H1 (cell line): Measurements from ENCODE around the gene SPIRE1. TPM values are rescaled to one million over a fixed set of nuclear protein-coding genes. Genes with fewer than 3 reads are reported as not detected.

ENCODE experiments used
- CTCF ChIA-PET: fragments of 300-600 bp; sonication (Branson Sonifier 250); formaldehyde crosslinking; loops from one replicate; lab custom pipeline; 2021; ENCODE audit not compliant: partially characterized antibody; lab: Charles Lee
- POLR2A ChIA-PET: fragments of 300-600 bp; sonication (Branson Sonifier 250); formaldehyde crosslinking; loops from one replicate; lab custom pipeline; 2021; ENCODE audit warnings: inconsistent platforms; ENCODE audit not compliant: partially characterized antibody; lab: Charles Lee
- DNase-seq, 2 experiments: peaks; one replicate each; pipeline versions ENCODE4 v3.0.0 to v3.0.0-alpha.2; 2010 to 2022; ENCODE audit warnings: low spot score in 2 of 2, low read depth in 1 of 2, mixed read lengths in 1 of 2
- FAIRE-seq: peaks from 2 replicates; lab custom pipeline; 2011; peaks lifted over from hg19 to GRCh38; lab: Jason Lieb, UNC
- H2AFZ ChIP-seq: 2 replicates; pipeline ENCODE4 v1.8.1; 2012; ENCODE audit warnings: low read length, inconsistent platforms
- H2AK5ac ChIP-seq: 2 replicates; pipeline ENCODE4 v1.6.1; 2013; ENCODE audit warnings: low read depth, low read length
- H2BK120ac ChIP-seq: replicated peaks from 2 replicates; pipeline ENCODE3; 2013; ENCODE audit warnings: low read depth, low read length, inconsistent platforms
- H2BK12ac ChIP-seq: 2 replicates; pipeline ENCODE4 v1.6.1; 2013; ENCODE audit warnings: low read depth, low read length
- H2BK15ac ChIP-seq: 2 replicates; pipeline ENCODE4 v1.6.1; 2013; ENCODE audit warnings: low read length
- H2BK20ac ChIP-seq: 2 replicates; pipeline ENCODE4 v1.6.1; 2013; ENCODE audit warnings: low read length
- H2BK5ac ChIP-seq: 2 replicates; pipeline ENCODE4 v1.6.1; 2013; ENCODE audit warnings: low read depth, low read length
- H3K14ac ChIP-seq: 2 replicates; pipeline ENCODE4 v1.6.1; 2013; ENCODE audit warnings: inconsistent platforms; ENCODE audit not compliant: insufficient read length
- H3K18ac ChIP-seq: 2 replicates; pipeline ENCODE4 v1.6.1; 2013; ENCODE audit warnings: low read length; ENCODE audit errors: extremely low read depth
- H3K23ac ChIP-seq: 2 replicates; pipeline ENCODE4 v1.6.1; 2013; ENCODE audit warnings: inconsistent platforms; ENCODE audit not compliant: insufficient read length
- H3K23me2 ChIP-seq: 2 replicates; pipeline ENCODE4 v1.6.1; 2013; ENCODE audit warnings: low read depth, low read length
- H3K27ac ChIP-seq: 2 replicates; pipeline ENCODE4 v1.6.1; 2011; ENCODE audit warnings: low read depth, low read length, inconsistent platforms
- H3K27me3 ChIP-seq, 4 experiments: replicated peaks in 1 of 4; 1 replicate in 1 of 4; 2 replicates in 3 of 4; pipeline versions ENCODE4 v1.6.1 to v1.8.1; 2011 to 2013; ENCODE audit warnings: low read length in 3 of 4, mild to moderate bottlenecking in 3 of 4, inconsistent platforms in 2 of 4, mixed read lengths in 2 of 4, moderate library complexity in 1 of 4; ENCODE audit not compliant: control insufficient read depth in 3 of 4, insufficient read depth in 3 of 4; ENCODE audit errors: extremely low read depth in 1 of 4
- H3K36me3 ChIP-seq, 4 experiments: 2 replicates each; pipeline versions ENCODE4 v1.6.1 to v1.8.1; 2011 to 2013; ENCODE audit warnings: mild to moderate bottlenecking in 4 of 4, low read length in 3 of 4, moderate library complexity in 2 of 4, control low read depth in 1 of 4, inconsistent platforms in 1 of 4; ENCODE audit not compliant: insufficient read depth in 4 of 4, control insufficient read depth in 2 of 4
- H3K4ac ChIP-seq: replicated peaks from 2 replicates; pipeline ENCODE3; 2013; ENCODE audit warnings: low read length, low read depth, mixed read lengths, inconsistent platforms; ENCODE audit not compliant: insufficient read length
- H3K4me1 ChIP-seq, 4 experiments: replicated peaks in 1 of 4; 1 replicate in 1 of 4; 2 replicates in 3 of 4; pipeline versions ENCODE4 v1.6.1 to v1.8.1; 2011 to 2013; ENCODE audit warnings: low read length in 3 of 4, inconsistent platforms in 2 of 4, mixed read lengths in 1 of 4; ENCODE audit not compliant: insufficient read depth in 4 of 4, control insufficient read depth in 3 of 4
- H3K4me2 ChIP-seq, 2 experiments: 2 replicates each; pipeline versions ENCODE4 v1.6.1 to v1.8.1; 2011 to 2013; ENCODE audit warnings: low read depth in 2 of 2, low read length in 2 of 2, control low read depth in 1 of 2, inconsistent platforms in 1 of 2, mild to moderate bottlenecking in 1 of 2; ENCODE audit not compliant: insufficient read depth in 1 of 2
- H3K4me3 ChIP-seq, 4 experiments: fragments of 200-600, 300-600 bp in 1 of 4; sonication (generic), shearing (Covaris generic), sonication (Bioruptor Twin) in 1 of 4; 2 replicates each; pipeline versions ENCODE4 v1.5.1 to v1.8.1; 2011 to 2016; ENCODE audit warnings: low read length in 4 of 4, low read depth in 3 of 4, control low read depth in 2 of 4, inconsistent platforms in 2 of 4, mild to moderate bottlenecking in 2 of 4, mixed read lengths in 1 of 4, moderate library complexity in 1 of 4; ENCODE audit not compliant: insufficient read depth in 2 of 4; ENCODE audit errors: extremely low read depth in 1 of 4
- H3K56ac ChIP-seq: replicated peaks from 2 replicates; pipeline ENCODE3; 2013; ENCODE audit warnings: low read depth, mild to moderate bottlenecking, mixed read lengths, low read length, inconsistent platforms; ENCODE audit not compliant: insufficient read length
- H3K79me1 ChIP-seq: 2 replicates; pipeline ENCODE4 v1.6.1; 2013; ENCODE audit warnings: low read depth, low read length, control low read depth
- H3K79me2 ChIP-seq, 2 experiments: 2 replicates each; pipeline versions ENCODE4 v1.6.1 to v1.8.1; 2012 to 2013; ENCODE audit warnings: low read length in 2 of 2, mild to moderate bottlenecking in 2 of 2, inconsistent platforms in 1 of 2; ENCODE audit not compliant: insufficient read depth in 2 of 2, control insufficient read depth in 1 of 2
- H3K9ac ChIP-seq, 4 experiments: replicated peaks in 1 of 4; 1 replicate in 1 of 4; 2 replicates in 3 of 4; pipeline versions ENCODE4 v1.6.1 to v1.8.1; 2011 to 2013; ENCODE audit warnings: low read depth in 3 of 4, low read length in 3 of 4, control low read depth in 2 of 4, mild to moderate bottlenecking in 2 of 4, moderate library complexity in 2 of 4, inconsistent platforms in 1 of 4; ENCODE audit errors: extremely low read depth in 1 of 4
- H3K9me3 ChIP-seq, 2 experiments: 2 replicates each; pipeline versions ENCODE4 v1.6.1 to v1.8.1; 2012 to 2013; ENCODE audit warnings: mild to moderate bottlenecking in 2 of 2, moderate library complexity in 2 of 2, control low read depth in 1 of 2, inconsistent platforms in 1 of 2, low read depth in 1 of 2, low read length in 1 of 2, mixed read lengths in 1 of 2; ENCODE audit not compliant: insufficient read depth in 2 of 2
- H4K20me1 ChIP-seq, 2 experiments: replicated peaks in 1 of 2; 2 replicates each; pipeline versions ENCODE3 to v1.8.1; 2011 to 2013; ENCODE audit warnings: inconsistent platforms in 2 of 2, low read length in 2 of 2, mild to moderate bottlenecking in 1 of 2; ENCODE audit not compliant: insufficient read depth in 2 of 2, control insufficient read depth in 1 of 2
- H4K5ac ChIP-seq: 2 replicates; pipeline ENCODE4 v1.6.1; 2013; ENCODE audit warnings: low read length, low read depth, mixed read lengths, inconsistent platforms; ENCODE audit not compliant: insufficient read length
- H4K8ac ChIP-seq: 2 replicates; pipeline ENCODE4 v1.8.0; 2013; ENCODE audit warnings: mild to moderate bottlenecking, moderate library complexity, low read length, inconsistent platforms; ENCODE audit not compliant: insufficient read depth; ENCODE audit errors: extremely low read depth
- H4K91ac ChIP-seq: replicated peaks from 2 replicates; pipeline ENCODE3; 2013; ENCODE audit warnings: low read length, mixed read lengths, inconsistent platforms; ENCODE audit not compliant: insufficient read length
- BCL11A ChIP-seq, 2 experiments: IDR thresholded peaks; one replicate each; pipeline ENCODE4 v1.6.1; 2011; ENCODE audit warnings: low read depth in 2 of 2, low read length in 2 of 2, mild to moderate bottlenecking in 2 of 2
- BRCA1 ChIP-seq: IDR thresholded peaks from 2 replicates; pipeline ENCODE4 v1.6.1; 2012; ENCODE audit warnings: low read depth, low read length, improper control_type of control experiment
- CEBPB ChIP-seq: IDR thresholded peaks from 2 replicates; pipeline ENCODE4 v1.6.1; 2012; ENCODE audit warnings: low read depth, low read length
- CTBP2 ChIP-seq: IDR thresholded peaks from 2 replicates; pipeline ENCODE4 v1.7.0; 2011; ENCODE audit warnings: borderline replicate concordance, mild to moderate bottlenecking, moderate library complexity, mixed read lengths, low read length; ENCODE audit not compliant: insufficient read depth, insufficient read length
- E2F6 ChIP-seq: IDR thresholded peaks from 2 replicates; pipeline ENCODE4 v1.6.1; 2012; ENCODE audit warnings: inconsistent platforms
- EGR1 ChIP-seq: IDR thresholded peaks from 2 replicates; pipeline ENCODE4 v1.6.1; 2011; ENCODE audit warnings: low read depth, low read length, borderline replicate concordance
- EP300 ChIP-seq, 2 experiments: IDR thresholded peaks; 1 replicate in 1 of 2; 2 replicates in 1 of 2; pipeline ENCODE4 v1.6.1; 2011 to 2012; ENCODE audit warnings: low read depth in 2 of 2, low read length in 2 of 2, mild to moderate bottlenecking in 2 of 2, borderline replicate concordance in 1 of 2, inconsistent platforms in 1 of 2, moderate library complexity in 1 of 2
- NRF1 ChIP-seq: IDR thresholded peaks from 2 replicates; pipeline ENCODE4 v1.6.1; 2011; ENCODE audit warnings: mild to moderate bottlenecking, low read depth, low read length, improper control_type of control experiment
- POLR2AphosphoS5 ChIP-seq: IDR thresholded peaks from 2 replicates; pipeline ENCODE4 v1.6.1; 2011; ENCODE audit warnings: low read depth, low read length
- POU5F1 ChIP-seq: IDR thresholded peaks from 2 replicates; pipeline ENCODE4 v1.6.1; 2011; ENCODE audit warnings: low read depth, mild to moderate bottlenecking, low read length, moderate library complexity
- WGBS, 2 experiments: shearing (Covaris generic) in 1 of 2; methylation state at CpG; one replicate each; pipeline versions ENCODE4 v1.1.6 to v1.1.7; 2013 to 2015; ENCODE audit warnings: low lambda C conversion rate in 2 of 2, mixed read lengths in 2 of 2, inconsistent platforms in 1 of 2, low coverage in 1 of 2, missing lambda C conversion rate in 1 of 2; ENCODE audit not compliant: insufficient replicate concordance in 2 of 2, insufficient coverage in 1 of 2, insufficient read length in 1 of 2; ENCODE audit errors: extremely low coverage in 1 of 2, missing lambda C conversion rate in 1 of 2; 5-methylcytosine and 5-hydroxymethylcytosine counted together
- polyA plus RNA-seq, 7 experiments: library from polyadenylated mRNA; depleted of rRNA in 3 of 7; stranded (reverse) in 5 of 7; unstranded in 2 of 7; fragments of >200 nt in 5 of 7; fragments of 200-250 nt in 2 of 7; gene quantifications; 1 replicate in 5 of 7; 2 replicates in 1 of 7; 4 replicates in 1 of 7; pipeline versions ENCODE4 v1.2.1 to v1.2.3, GENCODE V29; 2011 to 2013; ENCODE audit warnings: missing spikeins in 2 of 7, mixed read lengths in 2 of 7
- total RNA-seq: library from RNA; stranded (reverse); fragmentation: NEBNext Ultra II Directional; extraction: Animal tissue kit (Norgen Biotek cat#: 25700); gene quantifications from 2 replicates; pipeline ENCODE4 v1.2.1, GENCODE V29; 2021
- TF ChIP-seq, protein P1 (sequence below): IDR thresholded peaks from 2 replicates; pipeline ENCODE4 v1.6.1; 2011; ENCODE audit warnings: low read length, improper control_type of control experiment

SPIRE1 gene
- total and polyA plus RNA-seq, 2 of the 8 experiments (the other 6 are each of a cell fraction or from before 2014, with no cell fraction given) = 6.0 to 21.5 TPM

GRCh38 chr18:12656605-12656937, 1.3 kb downstream of the SPIRE1 start:
- Histone ChIP-seq H2BK120ac (no peak overlapping the region), H3K27me3 (peaks cover 0 to 12% (median 5%) of the 10 kb centered on the region in 4 experiments; a peak in 5 of 7 replicates), H3K56ac (no peak overlapping the region), H3K9ac (no peak overlapping the region), H3K4me3 (peak overlapping the region; percentile 61 to 90 (median 74); a peak in 7 of 8 replicates), H3K4me2 (peak overlapping the region; percentile 70 to 88), H2BK15ac (no peak overlapping the region), H4K20me1 (peaks cover 0 to 1% of the 10 kb centered on the region in 2 experiments), H3K27ac (no peak overlapping the region), H2BK12ac (no peak overlapping the region), H3K36me3 (no peaks in the 10 kb centered on the region), H4K91ac (no peak overlapping the region), H2AFZ (no peak overlapping the region), H2AK5ac (no peak overlapping the region), H3K4me1 (peaks cover 0 to 5% (median 2%) of the 10 kb centered on the region in 4 experiments; a peak in 3 of 7 replicates), H2BK5ac (no peak overlapping the region), H3K18ac (no peak overlapping the region), H2BK20ac (no peak overlapping the region), H3K4ac (no peak overlapping the region), H3K23ac (no peak overlapping the region), H3K79me1 (no peaks in the 10 kb centered on the region), H3K79me2 (peaks cover 0 to 34% of the 10 kb centered on the region in 2 experiments; a peak in 2 of 4 replicates), H3K14ac (no peak overlapping the region), H4K8ac (no peak overlapping the region), H3K23me2 (no peaks in the 10 kb centered on the region; the same call in 1 of the 2 replicates), H3K9me3 (no peaks in the 10 kb centered on the region), H4K5ac (no peak overlapping the region)
- ChIA-PET POLR2A (no interaction called here), CTCF (no interaction called here)
- 31% methylated on average over 3 of the region's 3 CpGs; no CpG with 5 or more reads in 1 of the 2 experiments for WGBS, 2 experiments
- FAIRE-seq (no peak), DNase-seq (no peak)
- TF ChIP-seq, protein P1, sequence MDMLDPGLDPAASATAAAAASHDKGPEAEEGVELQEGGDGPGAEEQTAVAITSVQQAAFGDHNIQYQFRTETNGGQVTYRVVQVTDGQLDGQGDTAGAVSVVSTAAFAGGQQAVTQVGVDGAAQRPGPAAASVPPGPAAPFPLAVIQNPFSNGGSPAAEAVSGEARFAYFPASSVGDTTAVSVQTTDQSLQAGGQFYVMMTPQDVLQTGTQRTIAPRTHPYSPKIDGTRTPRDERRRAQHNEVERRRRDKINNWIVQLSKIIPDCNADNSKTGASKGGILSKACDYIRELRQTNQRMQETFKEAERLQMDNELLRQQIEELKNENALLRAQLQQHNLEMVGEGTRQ = no peak
- TF ChIP-seq POLR2AphosphoS5 (no peak), BCL11A (IDR thresholded peaks at IDR 0.05; ENCODE audit: low read depth in 2 of 2, low read length in 2 of 2) (no peak), EGR1 (no peak), CEBPB (no peak), BRCA1 (no peak), CTBP2 (no peak), POU5F1 (no peak), EP300 (IDR thresholded peaks at IDR 0.05; ENCODE audit: borderline replicate concordance in 1 of 2, low read depth in 2 of 2, low read length in 2 of 2) (no peak), NRF1 (no peak), E2F6 (no peak)
